Naive B cell (primary cell): ENCODE measurements around the gene CELF4. TPM values are rescaled to one million over a fixed set of nuclear protein-coding genes. Genes with fewer than 3 reads are reported as not detected.

Experiments
- ATAC-seq, 2 donors: fragments of 150-1000 bp; cut with Tn5 transposase; 2 replicates each; pipeline ENCODE4 v1.10.0; 2021; ENCODE audit warnings: low read depth in 2 of 2, mild to moderate bottlenecking in 2 of 2, moderate library complexity in 2 of 2
- DNase-seq: peaks from one replicate; pipeline ENCODE4 v3.0.0; 2022
- H3K27ac Mint-ChIP-seq, 6 donors: one replicate each; pipeline ENCODE4 v1.8.0; 2020 to 2022; ENCODE audit warnings: mild to moderate bottlenecking in 6 of 6, mixed read lengths in 6 of 6, moderate library complexity in 5 of 6, inconsistent platforms in 2 of 6
- H3K27me3 Mint-ChIP-seq, 3 donors: one replicate each; pipeline ENCODE4 v1.8.0; 2021 to 2022; ENCODE audit warnings: mixed read lengths in 3 of 3, mild to moderate bottlenecking in 1 of 3
- H3K36me3 Mint-ChIP-seq, 2 donors: one replicate each; pipeline ENCODE4 v1.8.0; 2020 to 2022; ENCODE audit warnings: mixed read lengths in 2 of 2, inconsistent platforms in 1 of 2, mild to moderate bottlenecking in 1 of 2
- H3K4me1 Mint-ChIP-seq, 3 donors: one replicate each; pipeline ENCODE4 v1.8.0; 2020 to 2022; ENCODE audit warnings: mixed read lengths in 3 of 3, inconsistent platforms in 1 of 3, mild to moderate bottlenecking in 1 of 3, moderate library complexity in 1 of 3
- H3K4me3 Mint-ChIP-seq, 8 donors: one replicate each; pipeline ENCODE4 v1.8.0; 2020 to 2022; ENCODE audit warnings: mild to moderate bottlenecking in 8 of 8, mixed read lengths in 8 of 8, moderate library complexity in 8 of 8, inconsistent platforms in 2 of 8
- H3K9me3 Mint-ChIP-seq, 7 donors: one replicate each; pipeline ENCODE4 v1.8.0; 2020 to 2022; ENCODE audit warnings: mixed read lengths in 7 of 7, mild to moderate bottlenecking in 5 of 7, inconsistent platforms in 2 of 7, moderate library complexity in 1 of 7
- polyA plus RNA-seq, 6 donors: library from polyadenylated mRNA; unstranded; fragments of 300-500 nt; fragmentation: Illumina TruSeq; gene quantifications; one replicate each; pipeline ENCODE4 v1.2.3, GENCODE V29; 2021; ENCODE audit warnings: low read depth in 6 of 6

Gene CELF4
- polyA plus RNA-seq, 6 donors from 2014 or later, result 0.21 to 0.34 (median 0.24) TPM; not detected in 1

GRCh38 chr18:37265382-37265781 is 300.2 kb downstream of the CELF4 start:
- ATAC-seq (no peak), DNase-seq (no peak)
- Mint-ChIP-seq H3K4me3 (no peak overlapping the region), H3K9me3 (peaks cover 0 to 4% (median 2%) of the 10 kb centered on the region in 7 donors), H3K36me3 (no peaks in the 10 kb centered on the region), H3K27me3 (peaks cover 9 to 19% (median 12%) of the 10 kb centered on the region in 3 donors), H3K4me1 (peaks cover 0 to 2% (median 0%) of the 10 kb centered on the region in 3 donors), H3K27ac (no peak overlapping the region)

- Mint-ChIP-seq H3K36me3 (no peaks in the 10 kb centered on the region), H3K27me3 (peaks cover 8 to 19% (median 12%) of the 10 kb centered on the region in 3 donors), H3K27ac (no peak overlapping the region), H3K4me1 (peaks cover 0 to 2% (median 0%) of the 10 kb centered on the region in 3 donors), H3K9me3 (peaks cover 0 to 3% (median 0%) of the 10 kb centered on the region in 7 donors), H3K4me3 (no peak overlapping the region)
- ATAC-seq, result no peak
- no peak for DNase-seq
Measured at GRCh38 chr18:37264956-37265355, 300.6 kb downstream of the CELF4 start.

- Mint-ChIP-seq H3K27me3 (peaks cover 26 to 37% (median 37%) of the 10 kb centered on the region in 3 donors), H3K27ac (no peak overlapping the region), H3K36me3 (no peaks in the 10 kb centered on the region), H3K9me3 (peaks cover 0 to 2% (median 0%) of the 10 kb centered on the region in 7 donors), H3K4me1 (peaks cover 0 to 4% (median 0%) of the 10 kb centered on the region in 3 donors), H3K4me3 (no peak overlapping the region)
- ATAC-seq (no peak), DNase-seq (no peak)
Measured at GRCh38 chr18:37261988-37262387, 303.6 kb downstream of the CELF4 start.

- Mint-ChIP-seq H3K9me3 (peaks cover 0 to 2% (median 0%) of the 10 kb centered on the region in 7 donors), H3K4me3 (no peak overlapping the region), H3K27me3 (peaks cover 30 to 44% (median 42%) of the 10 kb centered on the region in 3 donors), H3K4me1 (peaks cover 0 to 4% (median 0%) of the 10 kb centered on the region in 3 donors), H3K27ac (no peak overlapping the region), H3K36me3 (no peaks in the 10 kb centered on the region)
- DNase-seq (no peak), ATAC-seq (no peak)
Measured at GRCh38 chr18:37261246-37261840, 304.3 kb downstream of the CELF4 start.

- Mint-ChIP-seq H3K27ac (no peak overlapping the region), H3K4me3 (no peak overlapping the region), H3K4me1 (peaks cover 0 to 4% (median 0%) of the 10 kb centered on the region in 3 donors), H3K36me3 (no peaks in the 10 kb centered on the region), H3K27me3 (peaks cover 31 to 52% (median 50%) of the 10 kb centered on the region in 3 donors), H3K9me3 (peaks cover 0 to 2% (median 0%) of the 10 kb centered on the region in 7 donors)
- DNase-seq, result no peak
- no peak for ATAC-seq
Measured at GRCh38 chr18:37260367-37261093, 305.1 kb downstream of the CELF4 start.

GRCh38 chr18:37259711-37260110 is 305.9 kb downstream of the CELF4 start:
- Mint-ChIP-seq H3K4me3 (no peak overlapping the region), H3K36me3 (no peaks in the 10 kb centered on the region), H3K27me3 (peaks cover 34 to 60% (median 58%) of the 10 kb centered on the region in 3 donors), H3K27ac (no peak overlapping the region), H3K9me3 (peaks cover 0 to 2% (median 0%) of the 10 kb centered on the region in 7 donors), H3K4me1 (peaks cover 2 to 4% (median 2%) of the 10 kb centered on the region in 3 donors)
- no peak for ATAC-seq
- DNase-seq, result no peak

GRCh38 chr18:37258819-37259218 is 306.8 kb downstream of the CELF4 start:
- ATAC-seq, result no peak
- peaks cover 37 to 64% (median 59%) of the 10 kb centered on the region in 3 donors for H3K27me3 Mint-ChIP-seq
- DNase-seq, result no peak
- H3K4me3 Mint-ChIP-seq, result no peak overlapping the region
- H3K4me1 Mint-ChIP-seq, result peaks cover 5 to 7% (median 5%) of the 10 kb centered on the region in 3 donors
- H3K9me3 Mint-ChIP-seq, result peaks cover 0 to 2% (median 0%) of the 10 kb centered on the region in 7 donors
- H3K27ac Mint-ChIP-seq, result no peak overlapping the region
- no peaks in the 10 kb centered on the region for H3K36me3 Mint-ChIP-seq

- ATAC-seq (no peak), DNase-seq (no peak)
- no peak overlapping the region for H3K4me3 Mint-ChIP-seq
- peak overlapping the region in 2 of 6 donors; percentile 1 to 10 for H3K27ac Mint-ChIP-seq
- peaks cover 0 to 2% (median 0%) of the 10 kb centered on the region in 7 donors for H3K9me3 Mint-ChIP-seq
- no peaks in the 10 kb centered on the region for H3K36me3 Mint-ChIP-seq
- H3K4me1 Mint-ChIP-seq, result peaks cover 5 to 7% (median 5%) of the 10 kb centered on the region in 3 donors
- peaks cover 37 to 65% (median 57%) of the 10 kb centered on the region in 3 donors for H3K27me3 Mint-ChIP-seq
Measured at GRCh38 chr18:37258131-37258530, 307.5 kb downstream of the CELF4 start.

- Mint-ChIP-seq H3K9me3 (peaks cover 0 to 6% (median 0%) of the 10 kb centered on the region in 7 donors), H3K27ac (no peak overlapping the region), H3K4me1 (peaks cover 5 to 9% (median 7%) of the 10 kb centered on the region in 3 donors), H3K36me3 (peaks cover 0 to 10% of the 10 kb centered on the region in 2 donors), H3K4me3 (peak overlapping the region; percentile 33 to 88 (median 74)), H3K27me3 (peaks cover 58 to 79% (median 78%) of the 10 kb centered on the region in 3 donors)
- ATAC-seq (no peak), DNase-seq (no peak)
Measured at GRCh38 chr18:37254973-37255372, 310.6 kb downstream of the CELF4 start.

GRCh38 chr18:37254236-37254754 is 311.3 kb downstream of the CELF4 start:
- Mint-ChIP-seq H3K36me3 (peaks cover 0 to 10% of the 10 kb centered on the region in 2 donors), H3K27ac (no peak overlapping the region), H3K4me3 (peak overlapping the region; percentile 33 to 88 (median 80)), H3K4me1 (peaks cover 5 to 9% (median 9%) of the 10 kb centered on the region in 3 donors), H3K27me3 (peaks cover 54 to 82% (median 76%) of the 10 kb centered on the region in 3 donors), H3K9me3 (peaks cover 0 to 6% (median 0%) of the 10 kb centered on the region in 7 donors)
- DNase-seq (no peak), ATAC-seq (peak; percentile 11 to 16)

GRCh38 chr18:37253394-37254235 is 312.0 kb downstream of the CELF4 start:
- Mint-ChIP-seq H3K4me3 (peak overlapping the region in 5 of 8 donors; percentile 61 to 81 (median 69)), H3K9me3 (peaks cover 0 to 6% (median 0%) of the 10 kb centered on the region in 7 donors), H3K27ac (no peak overlapping the region), H3K36me3 (peaks cover 0 to 10% of the 10 kb centered on the region in 2 donors), H3K4me1 (peaks cover 5 to 10% (median 9%) of the 10 kb centered on the region in 3 donors), H3K27me3 (peaks cover 54 to 84% (median 79%) of the 10 kb centered on the region in 3 donors)
- peak; percentile 5 for DNase-seq
- peak; percentile 21 to 37 for ATAC-seq

GRCh38 chr18:37252854-37253393 is 312.7 kb downstream of the CELF4 start:
- Mint-ChIP-seq H3K4me3 (peak overlapping the region; percentile 48 to 83 (median 68)), H3K27ac (no peak overlapping the region), H3K36me3 (peaks cover 0 to 10% of the 10 kb centered on the region in 2 donors), H3K4me1 (peaks cover 5 to 9% (median 6%) of the 10 kb centered on the region in 3 donors), H3K27me3 (peaks cover 49 to 77% (median 75%) of the 10 kb centered on the region in 3 donors), H3K9me3 (peaks cover 0 to 6% (median 0%) of the 10 kb centered on the region in 7 donors)
- ATAC-seq (no peak), DNase-seq (no peak)
